DMS79 (cell line): ENCODE data around the gene C21orf58.
A peak's percentile ranks its signal among the peaks of the same experiment; 100 is the strongest.

ENCODE experiments used
- DNase-seq: peaks from one replicate; lab custom pipeline; 2025; lab: John Stamatoyannopoulos, UW

The C21orf58 gene

DNA sequence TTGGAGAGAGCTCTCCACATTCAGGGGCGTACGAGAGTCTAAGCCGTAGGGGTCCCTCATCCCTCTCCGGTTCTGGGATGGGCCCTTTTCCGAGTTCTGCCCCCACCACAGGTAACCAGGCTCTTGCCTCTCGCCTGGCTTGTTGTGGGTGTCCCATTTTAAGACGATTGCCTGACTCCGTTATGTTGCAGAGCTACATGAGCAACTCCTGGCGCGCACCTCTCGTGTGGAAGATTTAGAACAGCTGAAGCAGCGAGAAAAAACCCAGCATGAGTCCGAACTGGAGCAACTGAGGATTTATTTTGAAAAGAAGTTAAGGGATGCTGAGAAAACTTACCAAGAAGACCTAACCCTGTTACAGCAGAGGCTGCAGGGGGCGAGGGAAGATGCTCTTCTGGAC is 29.2 kb upstream of the C21orf58 start:
- DNase-seq, result no peak

DNA sequence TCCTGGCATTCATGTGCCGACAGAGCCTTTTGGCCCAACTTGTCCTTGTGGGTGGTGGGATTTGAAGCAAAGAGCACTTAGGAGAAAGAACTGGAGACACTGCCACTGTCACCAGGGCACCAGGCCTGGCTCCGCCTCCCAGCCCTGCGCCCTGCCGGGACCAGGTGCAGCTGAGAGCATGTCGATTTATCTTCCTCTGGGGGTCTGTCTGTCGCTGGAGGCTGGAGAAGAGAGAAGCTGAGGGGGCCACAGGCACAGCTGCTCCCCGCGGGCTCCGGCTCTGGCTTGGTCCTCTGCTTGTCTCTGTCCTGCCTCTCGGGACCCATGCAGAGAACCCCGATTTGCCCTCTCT is 28.5 kb upstream of the C21orf58 start:
- no peak for DNase-seq

DNA sequence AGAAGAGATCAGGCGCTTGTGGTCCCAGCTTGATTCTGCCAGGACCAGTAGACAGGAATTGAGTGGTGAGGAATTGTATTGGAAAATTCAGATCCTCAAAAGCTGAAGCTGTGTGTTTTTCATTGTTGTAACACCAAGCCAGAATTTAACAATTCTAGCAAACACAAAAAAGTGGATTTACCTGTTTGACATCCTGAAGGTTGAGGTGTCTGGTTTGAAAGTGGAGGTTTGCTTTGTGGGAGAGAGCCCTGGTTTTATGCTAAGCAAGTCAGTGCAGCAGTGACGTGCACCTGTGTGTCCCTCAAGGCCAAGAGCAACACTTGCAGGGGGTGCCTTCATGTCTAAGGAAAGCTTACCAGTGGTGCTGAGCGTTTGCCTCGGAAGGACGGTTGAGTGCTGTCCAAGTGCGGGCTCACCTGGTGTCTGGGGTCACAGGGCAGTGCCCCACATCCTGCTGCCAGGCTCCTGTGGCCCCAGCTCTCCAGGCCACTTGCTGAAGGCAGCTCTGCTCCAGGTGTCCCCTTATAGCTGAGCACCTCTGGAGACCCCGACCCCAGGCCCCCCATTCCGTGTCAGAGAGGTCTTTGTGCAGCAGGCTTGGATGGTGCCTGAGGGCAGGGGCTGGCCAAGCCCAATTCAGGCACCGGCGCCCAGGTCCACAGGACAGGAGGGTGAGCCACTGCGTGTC is 27.9 kb upstream of the C21orf58 start:
- no peak for DNase-seq

DNA sequence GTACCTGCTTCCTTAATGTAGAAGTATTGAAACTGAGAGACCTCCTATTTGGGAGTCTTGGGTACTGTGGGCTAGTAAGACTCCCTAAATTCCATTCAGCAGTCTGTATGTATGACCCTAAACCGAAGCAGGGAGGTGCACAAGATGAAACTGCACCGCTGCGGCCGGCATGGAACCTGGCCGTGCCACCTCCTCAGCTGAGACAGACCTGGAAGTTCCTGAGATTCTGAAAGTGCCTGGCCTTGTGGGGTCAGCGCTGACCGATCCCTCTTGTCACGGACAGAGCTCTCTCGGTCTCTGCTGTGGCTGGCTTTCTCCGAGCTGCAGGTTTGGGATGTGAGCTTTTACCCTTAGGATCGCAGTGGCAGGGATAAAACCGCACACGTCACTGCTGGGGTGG is 27.3 kb upstream of the C21orf58 start:
- DNase-seq, result no peak

DNA sequence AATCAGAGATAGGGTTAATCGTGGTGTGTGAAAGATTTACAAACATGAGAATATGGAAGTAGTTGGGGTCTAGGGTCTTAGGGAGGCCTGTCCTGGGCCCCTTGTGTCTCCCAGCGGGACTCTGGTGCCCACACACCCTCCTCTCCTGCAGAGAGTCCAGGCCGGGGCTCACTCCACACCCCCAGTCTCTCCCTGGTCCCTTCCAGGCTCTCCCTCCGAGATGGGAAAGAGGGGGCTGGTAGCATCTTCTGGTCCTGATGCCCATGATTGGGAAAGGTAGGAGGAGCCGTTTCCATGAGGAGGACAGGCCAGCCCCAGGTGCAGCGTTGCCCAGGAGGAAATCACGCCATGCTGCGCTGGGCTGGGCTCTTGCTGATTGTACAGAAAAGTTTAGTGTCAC is 26.9 kb upstream of the C21orf58 start:
- DNase-seq, result no peak

DNA sequence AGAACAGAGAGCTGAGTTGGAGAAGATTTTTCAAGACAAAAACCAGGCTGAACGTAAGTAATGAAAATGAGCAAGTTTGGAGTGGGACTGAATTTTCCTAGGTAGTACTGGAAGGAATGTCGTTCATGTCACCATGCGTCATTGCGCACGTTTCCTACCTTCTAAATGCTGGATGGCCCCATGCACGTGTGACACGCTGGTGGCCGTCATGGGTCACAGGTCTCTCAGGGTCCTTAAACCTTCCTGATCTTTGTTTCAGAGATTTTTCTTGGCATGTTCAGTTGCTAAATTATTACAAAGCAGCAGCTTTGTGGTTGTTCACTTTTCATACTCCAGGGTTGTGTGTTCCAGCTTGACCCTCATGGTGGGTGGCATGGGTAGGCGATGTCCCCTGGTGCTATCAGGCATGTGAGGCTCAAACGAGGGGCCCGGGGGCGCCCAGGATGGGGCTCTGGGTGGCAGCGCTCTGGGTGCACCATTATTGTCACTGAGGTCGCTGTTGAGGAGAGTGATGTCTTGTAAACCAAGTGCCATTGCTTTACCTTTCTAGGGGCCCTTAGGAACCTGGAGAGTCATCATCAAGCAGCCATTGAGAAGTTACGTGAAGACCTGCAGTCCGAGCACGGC is 25.6 kb upstream of the C21orf58 start:
- no peak for DNase-seq

DNA sequence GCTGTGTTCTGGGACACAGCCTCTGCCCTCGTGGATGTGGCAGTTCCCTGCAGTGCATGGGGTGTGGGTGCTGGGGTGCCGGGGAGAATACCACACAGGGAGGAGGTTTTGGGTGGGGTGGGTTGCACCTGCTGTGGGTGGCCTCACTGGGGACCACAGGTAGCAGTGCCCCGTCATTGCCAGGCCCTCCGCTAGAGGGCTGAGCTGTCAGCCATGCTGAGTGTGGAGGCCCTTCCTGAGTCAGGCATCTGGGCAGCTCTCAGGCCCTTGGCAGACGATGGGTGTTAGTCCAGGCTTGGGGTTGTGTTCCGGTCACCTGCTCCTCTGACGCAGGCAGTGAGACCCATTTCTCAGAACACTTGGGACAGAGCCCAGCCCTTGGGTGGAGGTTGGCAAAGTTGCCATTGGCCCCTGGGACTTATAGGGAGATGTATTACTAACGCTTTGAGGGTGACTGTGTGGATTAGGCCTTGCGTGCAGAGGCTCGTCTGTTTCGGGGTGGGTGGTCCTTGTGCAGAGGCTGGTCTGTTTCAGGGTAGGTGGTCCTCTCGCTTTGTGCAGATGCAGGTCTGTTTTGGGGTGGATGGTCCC is 24.2 kb upstream of the C21orf58 start:
- DNase-seq, result no peak

DNA sequence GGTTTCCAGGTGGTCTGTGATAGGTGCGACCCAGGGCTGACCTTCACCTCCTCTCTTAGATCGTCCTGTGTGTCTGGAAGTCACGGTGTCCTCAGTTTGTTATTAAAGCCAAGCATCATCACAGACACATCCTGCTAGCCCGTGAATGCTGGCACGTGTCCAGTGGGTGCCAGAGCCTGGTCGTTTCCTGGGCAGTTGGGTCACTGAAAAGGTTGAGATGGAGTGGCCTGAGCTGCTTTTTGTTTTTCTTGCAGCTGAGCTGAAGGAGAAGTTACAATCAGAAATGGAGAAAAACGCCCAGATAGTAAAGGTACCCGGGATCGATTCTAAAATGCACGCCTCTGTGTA is 23.5 kb upstream of the C21orf58 start:
- no peak for DNase-seq

DNA sequence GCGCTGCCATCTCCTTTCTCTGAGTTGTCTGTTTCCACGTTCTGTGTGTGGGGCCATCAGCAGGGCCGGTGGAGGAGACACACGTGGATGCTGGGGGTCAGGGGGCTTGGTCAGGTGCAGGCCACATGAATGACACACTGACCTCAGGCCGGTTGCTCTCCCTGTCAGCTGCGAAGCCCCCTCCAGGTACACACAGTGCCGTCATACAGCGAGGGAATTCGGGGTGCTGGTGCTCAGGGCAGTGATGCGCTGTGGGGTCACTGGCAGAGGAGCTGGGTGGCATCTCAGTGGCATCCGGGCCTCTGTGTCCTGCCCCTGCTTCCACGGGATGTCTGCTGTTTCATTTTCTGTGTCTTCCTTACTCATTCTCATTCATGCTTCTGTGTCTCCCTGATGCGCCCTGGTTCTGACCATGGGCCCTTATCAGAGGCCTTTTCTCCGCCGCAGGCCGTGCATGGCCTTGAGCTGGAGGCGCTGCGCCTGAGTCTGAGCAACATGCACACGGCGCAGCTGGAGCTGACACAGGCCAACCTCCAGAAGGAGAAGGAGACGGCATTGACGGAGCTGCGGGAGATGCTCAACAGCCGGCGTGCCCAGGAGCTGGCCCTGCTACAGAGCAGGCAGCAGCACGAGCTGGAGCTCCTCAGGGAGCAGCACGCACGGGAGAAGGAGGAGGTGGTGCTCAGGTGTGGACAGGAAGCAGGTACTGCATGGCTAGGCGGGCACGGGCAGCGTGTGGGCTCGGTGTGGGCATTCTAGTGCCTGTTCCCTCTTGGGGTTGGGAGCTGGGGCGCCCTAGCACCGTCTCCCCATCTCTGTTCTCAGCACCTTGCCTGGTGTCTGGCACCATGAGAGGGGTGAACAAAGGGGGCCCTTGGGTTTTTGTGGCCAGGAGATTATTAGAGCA is 22.9 kb upstream of the C21orf58 start:
- DNase-seq, result no peak

DNA sequence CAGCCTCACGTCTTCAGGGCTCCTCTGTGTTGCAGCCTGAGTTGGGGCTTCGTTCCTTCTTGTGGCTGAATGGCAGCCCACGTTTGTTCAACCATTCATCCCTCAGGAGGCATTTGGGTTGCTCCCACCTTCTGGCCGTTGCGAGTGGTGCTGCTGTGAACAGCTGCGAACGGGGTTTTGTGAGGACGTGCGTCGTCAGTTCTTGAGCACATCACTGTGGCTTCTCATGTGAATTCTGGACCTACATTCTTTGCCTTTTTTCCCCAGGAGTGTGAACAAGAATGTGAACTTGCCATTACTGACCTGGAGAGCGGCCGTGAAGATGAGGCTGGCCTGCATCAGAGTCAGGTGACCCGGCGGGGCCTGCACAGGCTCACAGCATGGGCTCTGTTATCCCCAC is 22.2 kb upstream of the C21orf58 start:
- no peak for DNase-seq

DNA sequence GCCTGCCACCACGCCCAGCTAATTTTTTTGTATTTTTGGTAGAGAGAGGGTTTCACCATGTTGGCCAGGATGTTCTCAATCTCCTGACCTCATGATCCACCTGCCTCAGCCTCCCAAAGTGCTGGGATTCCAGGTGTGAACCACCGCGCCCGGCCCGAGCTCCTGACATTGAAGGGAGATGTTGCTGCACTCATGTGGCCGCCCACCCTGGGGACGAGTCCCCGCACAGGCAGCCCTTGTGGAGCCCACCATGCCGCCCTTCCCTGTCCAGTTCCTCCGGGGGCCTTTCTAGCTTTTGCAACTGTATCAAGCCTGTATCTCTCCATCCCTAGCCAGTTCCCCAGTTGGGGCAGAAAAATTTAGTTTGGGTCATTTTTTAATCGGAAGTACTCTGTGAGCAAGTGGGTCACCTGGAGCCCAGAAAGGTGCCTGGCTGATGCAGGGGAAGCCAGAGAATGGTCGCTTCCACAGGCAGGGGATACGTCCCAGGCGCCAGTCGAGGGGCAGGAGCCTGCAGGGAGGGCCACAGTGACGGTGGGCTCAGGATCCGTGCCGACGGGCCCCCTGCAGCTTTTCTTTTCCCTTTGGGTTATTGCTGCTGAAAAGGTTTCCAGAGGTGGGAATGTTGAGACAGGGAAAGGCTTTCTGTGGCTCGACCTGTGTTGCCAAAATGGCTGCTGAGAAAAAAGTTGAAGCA is 20.7 kb upstream of the C21orf58 start:
- no peak for DNase-seq

DNA sequence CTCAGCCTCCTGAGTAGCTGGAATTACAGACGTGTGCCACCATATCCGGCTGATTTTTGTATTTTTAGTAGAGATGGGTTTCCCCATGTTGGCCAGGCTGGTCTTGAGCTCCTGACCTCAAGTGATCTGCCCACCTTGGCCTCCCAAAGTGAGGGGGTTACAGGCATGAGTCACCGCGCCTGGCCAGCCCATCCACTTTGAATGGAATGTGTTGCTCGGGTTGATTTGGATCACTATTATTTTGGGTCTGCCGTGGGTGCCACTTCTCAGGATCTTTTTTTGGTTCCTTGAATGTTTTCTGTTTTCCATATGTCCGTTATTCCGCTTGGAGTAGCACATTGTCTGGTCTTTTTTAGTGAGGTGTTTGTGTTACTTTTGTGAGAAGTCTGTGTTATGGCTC is 17.3 kb upstream of the C21orf58 start:
- no peak for DNase-seq

DNA sequence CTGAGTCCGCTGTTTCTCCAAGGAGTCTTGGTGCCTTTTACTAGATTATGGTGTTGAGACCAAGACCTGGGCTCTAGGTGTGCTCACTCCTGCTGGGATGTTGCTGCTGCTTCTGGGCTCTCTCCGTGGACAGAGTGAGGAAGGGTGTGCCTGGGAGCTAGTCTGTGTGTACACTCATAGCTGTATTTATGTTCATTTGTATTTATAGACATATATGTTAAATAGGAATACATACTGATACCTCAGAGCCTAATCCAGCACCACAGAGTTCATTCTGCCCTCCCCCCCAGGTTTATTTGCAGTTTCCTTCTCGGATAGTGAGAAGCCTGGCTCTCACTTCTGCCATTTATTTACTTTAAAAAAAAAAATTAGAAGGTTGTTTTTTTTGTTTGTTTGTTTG is 12.9 kb upstream of the C21orf58 start:
- no peak for DNase-seq

DNA sequence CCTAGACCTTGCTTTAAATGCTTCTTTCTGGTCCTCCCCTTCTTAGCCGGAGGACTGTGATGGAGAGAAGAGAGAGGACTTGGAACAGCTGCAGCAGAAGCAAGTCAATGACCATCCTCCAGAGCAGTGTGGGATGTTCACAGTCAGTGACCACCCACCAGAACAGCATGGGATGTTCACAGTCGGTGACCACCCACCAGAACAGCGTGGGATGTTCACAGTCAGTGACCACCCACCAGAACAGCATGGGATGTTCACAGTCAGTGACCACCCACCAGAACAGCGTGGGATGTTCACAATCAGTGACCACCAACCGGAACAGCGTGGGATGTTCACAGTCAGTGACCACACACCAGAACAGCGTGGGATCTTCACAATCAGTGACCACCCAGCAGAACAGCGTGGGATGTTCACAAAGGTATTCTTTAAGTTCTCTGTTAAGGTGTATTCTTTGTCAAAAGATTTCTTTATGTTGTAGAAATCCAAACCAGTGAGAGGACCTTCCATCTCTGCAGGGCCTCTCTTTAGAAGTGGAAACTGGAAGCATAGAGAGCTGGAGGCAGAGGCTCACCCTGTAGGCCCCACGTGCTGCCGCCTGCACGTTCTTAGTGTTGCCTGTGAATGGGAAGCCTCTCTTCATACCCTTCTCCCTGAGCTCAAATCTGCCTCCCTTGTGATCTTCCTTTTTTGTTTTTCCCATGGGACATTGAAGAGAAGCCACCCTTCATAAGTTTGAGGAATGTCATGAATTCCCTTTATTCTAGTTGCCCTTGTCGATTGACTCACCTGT is 10.9 kb upstream of the C21orf58 start:
- DNase-seq, result no peak

DNA sequence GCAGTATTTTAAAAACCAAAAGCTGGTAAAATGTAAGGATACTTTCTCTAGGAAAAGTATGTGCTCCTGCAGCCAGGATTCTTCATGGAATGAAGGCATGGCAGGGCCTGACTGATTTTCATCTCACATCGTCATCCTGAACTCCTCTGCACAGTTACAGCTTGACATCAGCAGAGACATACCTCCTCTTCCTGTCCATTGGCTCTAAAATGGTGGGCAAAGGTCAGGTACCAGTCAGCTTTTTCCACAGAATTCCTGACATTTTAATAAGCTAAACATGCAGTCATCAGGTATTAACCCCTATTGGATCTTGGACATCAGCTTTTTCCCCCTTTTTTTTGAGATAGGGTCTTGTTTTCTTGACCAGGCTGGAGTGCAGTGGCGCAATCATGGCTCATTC is 6.1 kb upstream of the C21orf58 start:
- no peak for DNase-seq

DNA sequence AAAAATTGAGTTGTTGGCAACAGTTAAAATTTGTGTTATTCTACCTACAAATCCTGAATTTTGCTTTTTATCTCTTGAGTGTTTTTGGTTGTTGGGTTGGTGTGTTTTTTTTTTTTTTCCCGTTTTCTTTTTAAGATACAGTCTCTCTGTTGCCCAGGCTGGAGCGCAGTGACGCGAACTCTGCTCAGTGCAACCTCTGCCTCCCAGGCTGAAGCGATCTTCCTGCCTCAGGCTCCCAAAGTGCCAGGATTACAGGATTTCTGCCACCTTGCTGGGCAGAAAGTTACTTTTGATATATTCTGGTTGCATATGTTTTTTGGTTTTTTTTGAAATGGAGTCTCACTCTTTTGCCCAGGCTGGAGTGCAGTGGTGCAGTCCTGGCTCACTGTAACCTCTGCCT is 4.5 kb upstream of the C21orf58 start:
- no peak for DNase-seq

DNA sequence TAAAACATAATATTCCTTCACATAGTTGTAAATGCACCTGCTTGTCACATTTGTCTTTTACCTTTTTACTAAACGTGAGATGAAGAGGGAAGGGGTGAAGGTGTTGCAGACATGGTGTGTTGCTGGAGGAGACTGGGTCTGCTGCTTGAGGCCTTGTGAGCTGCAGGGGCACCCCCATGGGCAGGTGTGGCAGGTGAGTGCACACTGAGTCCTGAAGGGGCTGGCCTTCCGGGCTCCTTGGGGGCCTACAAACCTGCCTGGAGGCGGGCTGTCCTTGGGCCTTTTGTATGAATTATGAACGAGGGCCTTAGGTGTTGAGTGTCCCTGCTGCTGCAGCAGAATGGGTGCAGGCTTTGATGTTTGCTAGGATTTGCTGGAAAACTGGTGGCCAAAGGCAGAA is 4.0 kb upstream of the C21orf58 start:
- no peak for DNase-seq

DNA sequence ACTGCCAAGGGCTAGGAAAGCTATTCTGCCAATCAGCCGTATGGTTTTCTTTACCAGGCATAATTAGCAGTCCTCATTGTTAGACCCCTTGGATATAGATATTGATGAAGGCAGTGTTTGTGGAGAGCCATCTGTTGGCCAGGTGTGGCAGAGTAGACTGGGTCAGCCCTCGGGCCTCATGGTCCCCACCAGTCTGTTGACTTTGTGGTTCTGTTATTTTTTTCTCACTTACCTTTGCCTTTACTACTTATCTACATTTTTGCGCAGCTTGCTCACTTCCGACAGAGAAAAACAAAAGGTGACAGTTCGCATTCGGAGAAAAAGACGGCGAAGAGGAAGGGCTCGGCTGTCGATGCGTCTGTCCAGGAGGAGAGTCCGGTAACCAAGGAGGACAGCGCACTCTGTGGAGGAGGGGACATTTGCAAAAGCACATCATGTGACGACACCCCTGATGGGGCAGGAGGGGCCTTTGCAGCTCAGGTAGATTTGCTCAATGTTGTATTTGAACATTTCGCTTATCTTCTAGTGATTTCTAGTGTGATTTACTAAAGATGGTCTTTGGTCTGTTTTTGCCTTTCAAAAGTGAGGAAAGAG is 2.5 kb upstream of the C21orf58 start:
- DNase-seq, result no peak

DNA sequence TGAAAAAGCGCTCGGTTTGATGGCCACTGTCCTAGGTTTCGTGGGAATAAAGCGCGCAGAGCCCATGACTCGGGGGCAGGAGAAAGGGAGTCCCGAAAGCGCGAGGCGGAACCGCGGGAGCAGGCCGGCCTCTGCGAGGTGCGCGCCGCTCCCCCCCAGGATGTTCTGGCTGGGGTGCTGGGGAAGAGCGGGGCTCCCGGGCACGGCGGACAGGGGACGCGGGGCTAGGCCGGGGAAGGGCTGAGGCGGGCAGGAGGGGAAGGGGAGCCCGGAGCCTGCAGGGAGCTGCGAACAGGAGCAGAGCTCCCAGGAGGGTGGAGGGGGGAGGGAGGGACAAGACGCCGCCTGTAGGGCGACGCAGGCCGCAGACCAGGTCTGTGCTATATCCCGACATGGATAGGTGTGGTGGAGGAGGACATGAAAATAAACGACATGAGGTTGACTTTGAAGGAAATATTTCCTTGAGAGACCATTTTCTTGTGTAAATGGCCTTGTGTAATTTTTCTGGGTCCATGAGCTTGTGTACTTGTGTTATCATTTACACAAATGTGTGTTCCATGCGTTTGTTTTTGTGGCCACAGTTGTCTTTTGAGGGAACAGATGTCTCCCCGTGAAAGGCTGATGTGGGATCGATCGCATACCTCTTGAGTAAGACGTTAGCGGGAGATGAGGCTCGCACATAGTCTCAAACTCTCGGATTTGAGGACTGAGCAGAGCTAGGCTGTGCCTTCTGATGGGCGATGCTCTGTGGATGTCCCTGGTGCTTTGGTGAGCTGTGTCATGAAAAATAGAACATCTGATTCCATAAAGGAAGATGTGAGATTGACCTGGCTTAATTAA is 1.6 kb upstream of the C21orf58 start:
- DNase-seq, result peak; percentile 27

DNA sequence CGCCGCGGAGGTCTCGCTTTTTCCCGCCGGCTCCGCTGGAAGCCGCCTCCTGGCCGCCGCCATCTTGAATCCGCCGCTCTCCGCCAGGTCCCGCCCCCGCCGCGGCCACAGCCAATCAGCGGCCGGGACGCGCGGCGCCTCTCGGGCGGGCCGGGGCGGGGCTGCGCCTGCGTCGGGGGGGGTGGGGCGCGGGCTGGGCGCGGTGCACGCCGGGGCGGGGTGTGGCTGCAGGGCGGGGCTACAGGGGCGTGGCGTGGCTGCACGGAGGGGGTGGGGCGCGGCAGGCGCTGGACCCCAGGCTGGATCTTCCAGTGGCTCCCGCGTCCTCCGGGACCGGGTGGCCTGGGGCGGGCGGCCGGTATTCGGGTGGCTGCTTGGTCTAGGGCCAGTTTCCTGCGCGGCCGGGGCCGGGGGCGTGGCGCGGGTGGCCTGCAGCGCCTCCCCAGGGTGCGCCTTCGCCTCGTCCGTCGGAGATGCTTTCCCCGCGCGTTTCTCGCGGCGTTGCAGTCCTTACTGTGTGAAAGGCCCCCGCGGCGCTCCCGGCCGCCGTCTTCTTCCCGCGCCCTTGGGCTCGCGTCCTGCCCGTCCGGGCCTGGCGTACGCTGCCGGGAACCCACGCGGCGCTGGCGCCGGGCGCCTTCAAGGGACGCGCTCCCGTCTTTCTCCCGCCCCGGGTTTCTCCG is 861 bp upstream of the C21orf58 start:
- peak; percentile 38 for DNase-seq
